Kidney (tissue), 14 donors: ENCODE data around the gene RGS6. TPM values are rescaled to one million over a fixed set of nuclear protein-coding genes. Genes with fewer than 3 reads are reported as not detected.

ENCODE experiments used
- DNase-seq, 5 donors: peaks; one replicate each; pipeline ENCODE4 v3.0.0-alpha.2; 2013 to 2020
- FAIRE-seq: peaks from 2 replicates; lab custom pipeline; 2012; peaks lifted over from hg19 to GRCh38; lab: Jason Lieb, UNC
- H3K27ac ChIP-seq, 2 donors: one replicate each; pipeline ENCODE4 v1.7.0; 2013; ENCODE audit warnings: low read depth in 2 of 2, low read length in 2 of 2, inconsistent platforms in 1 of 2
- H3K27me3 ChIP-seq: one replicate; pipeline ENCODE4 v1.7.1; 2013; ENCODE audit warnings: low read length, inconsistent platforms; ENCODE audit not compliant: control insufficient read depth, insufficient read depth
- H3K36me3 ChIP-seq, 3 donors: one replicate each; pipeline versions ENCODE4 v1.7.0 to v1.7.1; 2013; ENCODE audit warnings: low read length in 3 of 3, control low read depth in 1 of 3, inconsistent platforms in 1 of 3; ENCODE audit not compliant: insufficient read depth in 3 of 3, control insufficient read depth in 2 of 3
- H3K4me1 ChIP-seq, 3 donors: one replicate each; pipeline versions ENCODE4 v1.7.0 to v1.7.1; 2013; ENCODE audit warnings: low read length in 3 of 3, inconsistent platforms in 1 of 3, low read depth in 1 of 3; ENCODE audit not compliant: control insufficient read depth in 2 of 3, insufficient read depth in 2 of 3
- H3K4me3 ChIP-seq, 3 donors: one replicate each; pipeline versions ENCODE4 v1.7.0 to v1.8.1; 2013; ENCODE audit warnings: low read length in 3 of 3, control low read depth in 1 of 3, inconsistent platforms in 1 of 3
- H3K9ac ChIP-seq, 3 donors: one replicate each; pipeline versions ENCODE4 v1.7.0 to v1.7.1; 2013; ENCODE audit warnings: low read length in 3 of 3, control low read depth in 1 of 3, inconsistent platforms in 1 of 3
- H3K9me3 ChIP-seq, 3 donors: one replicate each; pipeline versions ENCODE4 v1.7.0 to v1.7.1; 2013; ENCODE audit warnings: low read length in 3 of 3, control low read depth in 1 of 3, inconsistent platforms in 1 of 3; ENCODE audit not compliant: control insufficient read depth in 2 of 3, insufficient read depth in 1 of 3
- intact Hi-C: fragments of 100-400 bp; cut with DNase I; formaldehyde crosslinking; loops from one replicate; pipeline ENCODE4 v1.11.1; 2022
- polyA plus RNA-seq: library from polyadenylated mRNA; stranded (reverse); fragments of 350-450 nt; fragmentation: Illumina TruSeq; extraction: RNeasy Lipid Tissue Mini Kit (QIAGEN cat#74804); gene quantifications from one replicate; pipeline ENCODE4 v1.2.3, GENCODE V29; 2014; ENCODE audit warnings: low read depth, low replicate concordance; ENCODE audit not compliant: insufficient read depth
- total RNA-seq: library from RNA; stranded (reverse); fragmentation: NEBNext Ultra II Directional; extraction: Animal tissue kit (Norgen Biotek cat#: 25700); gene quantifications from one replicate; pipeline ENCODE4 v1.2.1, GENCODE V29; 2021
- TF ChIP-seq, protein P1 (sequence below): IDR thresholded peaks from 3 replicates; pipeline ENCODE4 v1.5.1; 2012; ENCODE audit warnings: mild to moderate bottlenecking, moderate library complexity, borderline replicate concordance; ENCODE audit not compliant: insufficient read depth; ENCODE audit errors: extremely low read depth
- donor health status: control.
- donor health status: control.
- donor health status: control.
- donor health status: control.
- donor health status: control.
- donor health status: DM: yes; HTN: yes; CAD: no.
- donor health status: Normal renal cell carcinoma (clear cell type).

RGS6 gene
- total and polyA plus RNA-seq, 2 donors from 2014 or later, result 1.1 to 1.4 TPM

DNA sequence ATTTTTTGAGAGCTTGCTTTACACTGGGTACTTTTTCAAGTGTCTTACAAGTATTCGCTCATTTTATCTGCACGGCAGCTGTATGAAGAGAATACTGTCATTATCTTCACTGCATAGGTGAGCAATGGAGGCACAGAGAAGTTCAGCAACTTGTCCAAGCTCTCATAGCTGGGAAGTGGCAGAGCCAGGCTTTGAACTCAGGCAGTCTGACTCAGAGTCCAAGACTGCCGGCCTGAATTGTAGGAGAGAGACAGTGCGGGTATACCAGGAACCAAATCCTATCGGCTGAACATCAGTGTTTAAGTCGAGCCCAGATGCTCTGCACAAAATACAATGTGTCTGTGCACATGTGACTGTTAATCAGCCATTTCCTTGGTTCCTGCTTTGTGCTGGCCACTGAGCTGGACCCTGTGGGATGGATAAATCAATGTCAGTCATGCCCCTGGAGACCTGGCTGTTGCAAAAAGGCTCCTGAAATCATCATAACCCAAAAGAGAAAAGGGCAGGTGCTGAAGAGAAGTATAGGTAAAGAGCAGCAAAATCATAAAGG lies 487.1 kb downstream of the RGS6 start:
- FAIRE-seq, result no peak
- TF ChIP-seq, protein P1, sequence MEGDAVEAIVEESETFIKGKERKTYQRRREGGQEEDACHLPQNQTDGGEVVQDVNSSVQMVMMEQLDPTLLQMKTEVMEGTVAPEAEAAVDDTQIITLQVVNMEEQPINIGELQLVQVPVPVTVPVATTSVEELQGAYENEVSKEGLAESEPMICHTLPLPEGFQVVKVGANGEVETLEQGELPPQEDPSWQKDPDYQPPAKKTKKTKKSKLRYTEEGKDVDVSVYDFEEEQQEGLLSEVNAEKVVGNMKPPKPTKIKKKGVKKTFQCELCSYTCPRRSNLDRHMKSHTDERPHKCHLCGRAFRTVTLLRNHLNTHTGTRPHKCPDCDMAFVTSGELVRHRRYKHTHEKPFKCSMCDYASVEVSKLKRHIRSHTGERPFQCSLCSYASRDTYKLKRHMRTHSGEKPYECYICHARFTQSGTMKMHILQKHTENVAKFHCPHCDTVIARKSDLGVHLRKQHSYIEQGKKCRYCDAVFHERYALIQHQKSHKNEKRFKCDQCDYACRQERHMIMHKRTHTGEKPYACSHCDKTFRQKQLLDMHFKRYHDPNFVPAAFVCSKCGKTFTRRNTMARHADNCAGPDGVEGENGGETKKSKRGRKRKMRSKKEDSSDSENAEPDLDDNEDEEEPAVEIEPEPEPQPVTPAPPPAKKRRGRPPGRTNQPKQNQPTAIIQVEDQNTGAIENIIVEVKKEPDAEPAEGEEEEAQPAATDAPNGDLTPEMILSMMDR, result no peak
- Histone ChIP-seq H3K4me1 (no peaks in the 10 kb centered on the region), H3K27ac (no peak overlapping the region), H3K4me3 (no peak overlapping the region), H3K36me3 (no peaks in the 10 kb centered on the region), H3K9me3 (no peaks in the 10 kb centered on the region), H3K27me3 (no peaks in the 10 kb centered on the region), H3K9ac (no peak overlapping the region)
- DNase-seq, result no peak
- intact Hi-C loops, result no loop called here

DNA sequence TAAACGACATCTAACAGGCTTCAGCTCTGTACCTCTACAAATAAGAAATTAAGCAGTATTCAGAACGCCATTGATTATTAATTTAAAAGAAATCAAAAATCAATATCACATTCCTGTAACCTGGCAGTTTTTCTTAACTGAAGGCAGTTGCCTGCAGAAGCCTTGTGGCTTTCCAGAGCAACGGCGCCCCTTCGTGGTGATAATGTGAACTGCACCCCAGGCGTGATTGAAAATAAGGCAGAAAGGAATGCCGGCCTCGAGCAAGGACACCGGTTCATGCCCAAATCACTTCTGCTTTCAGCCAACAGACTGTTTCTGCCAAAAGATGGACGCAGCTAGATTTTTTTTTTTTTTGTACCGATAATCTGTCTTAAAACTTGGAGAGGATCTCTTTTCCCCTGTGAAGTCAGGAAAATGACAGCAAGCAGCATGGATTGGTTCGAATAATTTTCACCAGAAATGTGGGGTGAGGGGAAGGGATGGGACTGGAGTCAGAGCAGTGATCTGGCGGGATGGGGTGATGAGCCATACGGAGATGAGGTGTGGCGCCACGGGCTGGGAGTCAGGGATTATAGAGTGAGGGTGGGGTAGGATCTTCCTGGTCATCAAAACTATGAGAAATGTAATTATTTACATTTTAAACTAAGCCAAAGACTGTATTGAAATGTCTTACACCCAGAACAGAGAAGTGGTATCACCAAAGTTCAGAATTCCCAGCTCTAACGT lies 488.7 kb downstream of the RGS6 start:
- TF ChIP-seq, protein P1, result peak; percentile 89
- H3K4me3 ChIP-seq, result no peak overlapping the region
- no peaks in the 10 kb centered on the region for H3K9me3 ChIP-seq
- no peak overlapping the region for H3K27ac ChIP-seq
- FAIRE-seq, result no peak
- no peak overlapping the region for H3K9ac ChIP-seq
- intact Hi-C loops, result no loop called here
- peak; percentile 82 to 90 (median 90) for DNase-seq
- no peaks in the 10 kb centered on the region for H3K36me3 ChIP-seq
- no peaks in the 10 kb centered on the region for H3K27me3 ChIP-seq
- H3K4me1 ChIP-seq, result no peaks in the 10 kb centered on the region

DNA sequence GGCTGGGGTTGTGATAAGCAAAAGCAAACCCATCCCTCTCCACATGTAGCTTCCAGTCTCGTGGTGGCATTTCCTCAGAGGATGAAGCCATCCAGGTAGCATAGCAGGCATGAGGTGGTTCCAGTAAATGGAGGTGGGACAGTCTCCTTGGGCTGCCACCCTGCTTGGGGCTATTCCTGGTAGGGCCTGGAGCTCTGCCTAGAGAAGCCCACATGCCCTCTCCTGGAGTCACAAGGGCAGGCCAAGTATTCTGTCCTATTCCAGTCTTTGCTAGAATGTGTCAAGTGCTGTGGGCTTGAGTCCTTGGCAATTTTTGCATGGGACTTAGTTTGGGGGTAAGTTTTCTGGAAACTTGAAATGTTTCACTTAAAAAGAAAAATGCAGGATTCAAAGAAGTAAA lies 491.7 kb downstream of the RGS6 start:
- Histone ChIP-seq H3K27ac (no peak overlapping the region), H3K9ac (no peak overlapping the region), H3K27me3 (no peaks in the 10 kb centered on the region), H3K4me1 (no peaks in the 10 kb centered on the region), H3K9me3 (no peaks in the 10 kb centered on the region), H3K4me3 (no peak overlapping the region), H3K36me3 (no peaks in the 10 kb centered on the region)
- intact Hi-C loops, result no loop called here
- TF ChIP-seq, protein P1, result no peak
- FAIRE-seq (no peak), DNase-seq (no peak)
